ENCODE measurements around the gene SND1. TPM values are rescaled to one million over a fixed set of nuclear protein-coding genes. Genes with fewer than 3 reads are reported as not detected.

Gene SND1
- total and polyA plus RNA-seq, 10 of the 15 experiments (the other 5 are each of a cell fraction or from before 2014, with no cell fraction given), result 52.4 to 270 (median 146) TPM

GRCh38 chr7:128099204-128099671 lies 447.2 kb downstream of the SND1 start:
- H2AFZ ChIP-seq (ENCODE audit: control insufficient read depth, low read depth, low read length), result no peak overlapping the region
- no peaks in the 10 kb centered on the region for H3K27me3 ChIP-seq (replicated peaks in 1 of 2; ENCODE audit: control insufficient read depth in 2 of 2, insufficient read depth in 2 of 2, low read length in 1 of 2)
- H3K9ac ChIP-seq (ENCODE audit: control insufficient read depth, insufficient read depth, low read length), result no peak overlapping the region
- intact Hi-C loops (cut with micrococcal nuclease; ENCODE audit: unreplicated experiment), result no loop called here
- DNase-seq (ENCODE audit: low read depth, low spot score) (no peak), FAIRE-seq (no peak), ATAC-seq (no peak)
- TF ChIP-seq SUZ12 (IDR thresholded peaks at IDR 0.05; ENCODE audit: unreplicated experiment) (no peak), CBFB (IDR thresholded peaks at IDR 0.05; ENCODE audit: low read depth) (no peak), BCL11A (IDR thresholded peaks at IDR 0.05; ENCODE audit: low read depth, low read length) (no peak), ZZZ3 (IDR thresholded peaks at IDR 0.05; ENCODE audit: control insufficient read depth, insufficient read length, low read depth) (no peak), NFXL1 (IDR thresholded peaks at IDR 0.05; ENCODE audit: borderline replicate concordance) (no peak), RCOR1 (conservative IDR thresholded peaks at IDR 0.05; ENCODE audit: low read depth, low read length) (no peak), CHD1 (IDR thresholded peaks at IDR 0.05; ENCODE audit: low read depth, low read length) (no peak)
- TF ChIP-seq, protein P1, sequence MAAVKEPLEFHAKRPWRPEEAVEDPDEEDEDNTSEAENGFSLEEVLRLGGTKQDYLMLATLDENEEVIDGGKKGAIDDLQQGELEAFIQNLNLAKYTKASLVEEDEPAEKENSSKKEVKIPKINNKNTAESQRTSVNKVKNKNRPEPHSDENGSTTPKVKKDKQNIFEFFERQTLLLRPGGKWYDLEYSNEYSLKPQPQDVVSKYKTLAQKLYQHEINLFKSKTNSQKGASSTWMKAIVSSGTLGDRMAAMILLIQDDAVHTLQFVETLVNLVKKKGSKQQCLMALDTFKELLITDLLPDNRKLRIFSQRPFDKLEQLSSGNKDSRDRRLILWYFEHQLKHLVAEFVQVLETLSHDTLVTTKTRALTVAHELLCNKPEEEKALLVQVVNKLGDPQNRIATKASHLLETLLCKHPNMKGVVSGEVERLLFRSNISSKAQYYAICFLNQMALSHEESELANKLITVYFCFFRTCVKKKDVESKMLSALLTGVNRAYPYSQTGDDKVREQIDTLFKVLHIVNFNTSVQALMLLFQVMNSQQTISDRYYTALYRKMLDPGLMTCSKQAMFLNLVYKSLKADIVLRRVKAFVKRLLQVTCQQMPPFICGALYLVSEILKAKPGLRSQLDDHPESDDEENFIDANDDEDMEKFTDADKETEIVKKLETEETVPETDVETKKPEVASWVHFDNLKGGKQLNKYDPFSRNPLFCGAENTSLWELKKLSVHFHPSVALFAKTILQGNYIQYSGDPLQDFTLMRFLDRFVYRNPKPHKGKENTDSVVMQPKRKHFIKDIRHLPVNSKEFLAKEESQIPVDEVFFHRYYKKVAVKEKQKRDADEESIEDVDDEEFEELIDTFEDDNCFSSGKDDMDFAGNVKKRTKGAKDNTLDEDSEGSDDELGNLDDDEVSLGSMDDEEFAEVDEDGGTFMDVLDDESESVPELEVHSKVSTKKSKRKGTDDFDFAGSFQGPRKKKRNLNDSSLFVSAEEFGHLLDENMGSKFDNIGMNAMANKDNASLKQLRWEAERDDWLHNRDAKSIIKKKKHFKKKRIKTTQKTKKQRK (IDR thresholded peaks at IDR 0.05; ENCODE audit: low read depth, low read length), result no peak
- H3K4me3 ChIP-seq, result no peak overlapping the region
- CTCF ChIA-PET, result no interaction called here
- BruUV-seq (replicated peaks), result no TSS peak
- no peaks in the 10 kb centered on the region for H4K20me1 ChIP-seq (ENCODE audit: control insufficient read depth, insufficient read depth)
- RAD21 ChIA-PET (ENCODE audit: unreplicated experiment), result interaction anchor here (0.8 kb wide), 1 partner anchor 37 kb away, joined by 3 read pairs; no protein-coding TSS in a partner anchor
- H3K4me2 ChIP-seq (ENCODE audit: control insufficient read depth, insufficient read depth), result no peak overlapping the region
- in situ Hi-C loops (cut with MboI), result no loop called here
- H3K36me3 ChIP-seq (ENCODE audit: control insufficient read depth in 2 of 2, insufficient read depth in 2 of 2, low read length in 1 of 2), result peaks cover 3 to 4% of the 10 kb centered on the region in 2 experiments; a peak in 3 of 4 replicates
- SMC1A ChIA-PET (ENCODE audit: uncharacterized antibody, unreplicated experiment), result interaction anchor here (0.6 kb wide), 1 partner anchor 170 kb away, joined by 3 read pairs; no protein-coding TSS in a partner anchor
- POLR2A ChIA-PET, result interaction anchor here (0.6 kb wide), 1 partner anchor 291 kb away, joined by 4 read pairs; no protein-coding TSS in a partner anchor
- no peaks in the 10 kb centered on the region for H3K79me2 ChIP-seq (ENCODE audit: control insufficient read depth, insufficient read depth, low read length)
- no peak overlapping the region for H3K27ac ChIP-seq (ENCODE audit: control insufficient read depth, insufficient read depth)
- 87% methylated on average over 5 of the region's 5 CpGs for WGBS (ENCODE audit: insufficient coverage, insufficient replicate concordance, low lambda C conversion rate, missing lambda C conversion rate)
- H3K4me1 ChIP-seq (ENCODE audit: control insufficient read depth, insufficient read depth, low read length), result no peaks in the 10 kb centered on the region; the same call in 1 of the 2 replicates
- no peaks in the 10 kb centered on the region for H3K9me3 ChIP-seq (replicated peaks; ENCODE audit: control insufficient read depth, insufficient read depth, low read length)

All from GM12878 (cell line).